Parietal lobe (tissue), 1 donor: Measurements from ENCODE around the gene CACNG1. TPM values are rescaled to one million over a fixed set of nuclear protein-coding genes. Genes with fewer than 3 reads are reported as not detected.

Source experiments
- total RNA-seq: library from RNA; depleted of rRNA; stranded (reverse); fragments of >200 nt; gene quantifications from one replicate; pipeline ENCODE4 v1.2.3, GENCODE V29; 2014

The CACNG1 gene
- 0.63 TPM for total RNA-seq

GRCh38 chr17:67044016-67044772 lies at the start of gene CACNG1:
CACNG1 (plus strand) TSS chr17:67044554; CDS start chr17:67044661, 107 bp downstream.

Other genes starting within 250 kb of the CACNG1 start
- gene CACNG5, start 209.4 kb upstream of the CACNG1 start, total RNA-seq, result 0.63 TPM
- 62.3 TPM for gene CACNG4, start 79.8 kb upstream of the CACNG1 start, total RNA-seq
- gene HELZ, start 200.6 kb downstream of the CACNG1 start, total RNA-seq, result 131 TPM